Tibial nerve (tissue), 4 donors: Measurements from ENCODE around the gene CEP104. TPM values are rescaled to one million over a fixed set of nuclear protein-coding genes. Genes with fewer than 3 reads are reported as not detected.

Experiments
- DNase-seq, 2 donors: peaks; one replicate each; pipeline ENCODE4 v3.0.0-alpha.2; 2019; ENCODE audit warnings: low spot score in 2 of 2
- H3K27ac ChIP-seq, 4 donors: fragments of 200-600 bp; sonication (generic) in 3 of 4; one replicate each; pipeline ENCODE4 v1.5.1; 2017 to 2019; ENCODE audit warnings: mild to moderate bottlenecking in 1 of 4
- H3K27me3 ChIP-seq, 2 donors: fragments of 200-600 bp; sonication (generic) in 1 of 2; one replicate each; pipeline versions ENCODE4 v1.5.1 to v1.6.0; 2017 to 2019
- H3K36me3 ChIP-seq, 3 donors: fragments of 200-600 bp; sonication (generic); one replicate each; pipeline ENCODE4 v1.5.1; 2018 to 2019
- H3K4me1 ChIP-seq, 4 donors: fragments of 200-600 bp; sonication (generic) in 3 of 4; one replicate each; pipeline ENCODE4 v1.5.1; 2017 to 2019
- H3K4me3 ChIP-seq, 4 donors: fragments of 200-600 bp; sonication (generic) in 3 of 4; one replicate each; pipeline ENCODE4 v1.5.1; 2017 to 2019; ENCODE audit warnings: mild to moderate bottlenecking in 1 of 4, moderate library complexity in 1 of 4
- H3K9me3 ChIP-seq, 4 donors: fragments of 200-600 bp; sonication (generic) in 3 of 4; one replicate each; pipeline ENCODE4 v1.5.1; 2017 to 2019
- CTCF ChIP-seq, 5 experiments: fragments of 200-600 bp in 3 of 5; fragments of 450-650 bp in 2 of 5; sonication (generic) in 3 of 5; IDR thresholded peaks; one replicate each; pipeline ENCODE4 v1.5.1; 2016 to 2019; ENCODE audit warnings: antibody characterized with exemption in 5 of 5, mild to moderate bottlenecking in 3 of 5, moderate library complexity in 2 of 5
- EP300 ChIP-seq, 2 donors: sonication (generic); formaldehyde crosslinking; IDR thresholded peaks; one replicate each; pipeline ENCODE4 v1.6.1; 2017; ENCODE audit warnings: antibody characterized with exemption in 2 of 2, mild to moderate bottlenecking in 1 of 2
- POLR2A ChIP-seq, 2 donors: fragments of 450-650 bp; IDR thresholded peaks; one replicate each; pipeline ENCODE4 v1.6.1; 2017; ENCODE audit warnings: antibody characterized with exemption in 2 of 2, mild to moderate bottlenecking in 2 of 2, moderate library complexity in 2 of 2
- WGBS, 2 donors: methylation state at CpG; one replicate each; pipeline ENCODE4 v1.1.5; 2018; 5-methylcytosine and 5-hydroxymethylcytosine counted together
- total RNA-seq, 4 donors: library from RNA; depleted of rRNA; stranded (reverse); fragments of >200 nt; gene quantifications; one replicate each; pipeline ENCODE4 v1.1.0, GENCODE V29; 2016

The CEP104 gene
- total RNA-seq, 4 donors from 2014 or later, result 41.5 to 68.6 (median 48.0) TPM

GRCh38 chr1:3785045-3785444, 72.0 kb downstream of the CEP104 start:
- H3K36me3 ChIP-seq, result peaks cover 4 to 100% (median 35%) of the 10 kb centered on the region in 3 donors
- H3K4me1 ChIP-seq, result peaks cover 0 to 9% (median 0%) of the 10 kb centered on the region in 4 donors
- no peak overlapping the region for H3K27ac ChIP-seq
- DNase-seq, result no peak
- no peaks in the 10 kb centered on the region for H3K9me3 ChIP-seq
- no peaks in the 10 kb centered on the region for H3K27me3 ChIP-seq
- H3K4me3 ChIP-seq, result no peak overlapping the region
- TF ChIP-seq EP300 (IDR thresholded peaks at IDR 0.05) (no peak), POLR2A (IDR thresholded peaks at IDR 0.05) (no peak), CTCF (IDR thresholded peaks at IDR 0.05) (no peak)
- 73 to 76% methylated on average over 10 to 13 of the region's 13 CpGs for WGBS, 2 donors

DNA sequence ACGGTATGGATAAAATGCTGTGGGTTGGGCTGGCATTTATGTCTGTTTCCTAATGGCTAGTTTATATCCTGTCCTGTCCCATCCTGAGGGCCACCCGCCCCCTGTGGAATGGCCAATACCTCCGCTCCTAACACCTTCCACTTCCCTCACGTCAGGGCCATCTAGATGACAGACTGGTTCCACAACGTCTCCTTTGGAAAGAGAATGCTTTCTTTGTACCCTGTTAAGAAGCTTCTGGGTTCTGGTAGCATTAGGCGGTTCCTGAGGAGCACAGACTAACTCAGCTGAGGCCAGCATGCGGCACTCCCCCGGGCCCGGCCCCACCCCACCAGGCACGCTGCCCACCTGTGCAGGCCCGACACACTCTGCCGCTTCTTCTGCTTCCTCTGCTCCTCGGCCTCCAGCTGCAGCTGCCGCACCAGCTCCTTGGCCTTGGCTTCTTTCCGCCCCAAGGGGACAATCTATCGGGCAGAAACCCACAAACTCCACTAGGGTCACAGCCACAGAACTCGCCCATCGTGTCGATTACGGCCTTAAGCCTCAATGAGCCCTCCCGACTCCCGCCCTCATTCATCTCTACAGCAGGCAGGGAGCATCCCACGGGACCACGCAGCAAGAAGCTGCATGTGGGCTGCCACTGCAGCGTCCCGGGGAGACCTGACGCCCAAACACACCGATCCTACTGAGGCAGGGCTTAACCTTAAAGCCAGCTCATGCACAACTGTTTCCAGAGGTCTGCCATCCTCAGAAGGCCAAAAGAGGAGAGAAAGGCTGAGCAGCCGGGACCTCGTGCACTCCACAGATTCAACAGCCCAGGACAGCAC, 73.1 kb downstream of the CEP104 start:
- Histone ChIP-seq H3K4me1 (peaks cover 0 to 2% (median 0%) of the 10 kb centered on the region in 4 donors), H3K27me3 (no peaks in the 10 kb centered on the region), H3K9me3 (no peaks in the 10 kb centered on the region), H3K4me3 (no peak overlapping the region), H3K36me3 (peaks cover 4 to 100% (median 45%) of the 10 kb centered on the region in 3 donors), H3K27ac (no peak overlapping the region)
- DNase-seq, result no peak
- 85 to 91% methylated on average over 30 of the region's 30 CpGs for WGBS, 2 donors
- TF ChIP-seq CTCF (IDR thresholded peaks at IDR 0.05), result no peak

- DNase-seq, result no peak
- no peak overlapping the region for H3K4me3 ChIP-seq
- peaks cover 4 to 89% (median 39%) of the 10 kb centered on the region in 3 donors for H3K36me3 ChIP-seq
- H3K27ac ChIP-seq, result no peak overlapping the region
- TF ChIP-seq POLR2A (IDR thresholded peaks at IDR 0.05) (no peak), CTCF (IDR thresholded peaks at IDR 0.05) (no peak), EP300 (IDR thresholded peaks at IDR 0.05) (no peak)
- H3K9me3 ChIP-seq, result no peaks in the 10 kb centered on the region
- H3K27me3 ChIP-seq, result no peaks in the 10 kb centered on the region
- peaks cover 0 to 4% (median 2%) of the 10 kb centered on the region in 4 donors for H3K4me1 ChIP-seq
- WGBS, 2 donors, result 93% methylated on average over 21 of the region's 21 CpGs
Measured at GRCh38 chr1:3780901-3781300, 76.1 kb downstream of the CEP104 start.

DNA sequence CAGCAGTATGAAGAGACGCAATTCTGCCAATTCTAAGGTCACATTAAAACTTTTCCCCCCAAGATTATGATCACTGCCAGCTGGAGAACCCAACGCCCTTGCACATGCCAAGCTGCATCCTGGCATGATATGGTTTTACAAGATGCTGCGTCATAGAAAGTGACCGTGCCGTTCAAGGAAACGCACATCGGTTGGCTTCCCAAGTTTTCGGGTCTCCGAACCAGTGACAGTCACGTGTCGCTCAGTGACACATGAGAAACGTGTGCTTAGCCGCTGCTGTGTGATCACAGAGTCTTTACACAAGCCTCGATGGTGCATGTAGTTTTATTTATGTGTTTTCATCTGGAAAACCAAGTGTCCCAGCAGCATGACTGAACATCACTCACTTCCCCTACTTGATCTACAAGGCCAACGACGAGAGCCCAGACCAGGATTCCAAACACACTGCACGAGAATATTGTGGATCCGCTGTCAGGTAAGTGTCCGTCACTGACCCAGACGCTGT, 77.0 kb downstream of the CEP104 start:
- no peak overlapping the region for H3K4me3 ChIP-seq
- H3K27ac ChIP-seq, result no peak overlapping the region
- no peaks in the 10 kb centered on the region for H3K9me3 ChIP-seq
- H3K27me3 ChIP-seq, result no peaks in the 10 kb centered on the region
- DNase-seq, result no peak
- H3K36me3 ChIP-seq, result peaks cover 4 to 80% (median 33%) of the 10 kb centered on the region in 3 donors
- peaks cover 0 to 14% (median 11%) of the 10 kb centered on the region in 4 donors for H3K4me1 ChIP-seq
- no peak for TF ChIP-seq EP300 (IDR thresholded peaks at IDR 0.05)
- no peak for TF ChIP-seq CTCF (IDR thresholded peaks at IDR 0.05)
- no peak for TF ChIP-seq POLR2A (IDR thresholded peaks at IDR 0.05)
- 90% methylated on average over 20 of the region's 20 CpGs for WGBS, 2 donors

- H3K36me3 ChIP-seq, result peaks cover 4 to 74% (median 33%) of the 10 kb centered on the region in 3 donors
- TF ChIP-seq CTCF (IDR thresholded peaks at IDR 0.05) (no peak), POLR2A (IDR thresholded peaks at IDR 0.05) (no peak), EP300 (IDR thresholded peaks at IDR 0.05) (no peak)
- peaks cover 0 to 19% (median 17%) of the 10 kb centered on the region in 4 donors for H3K4me1 ChIP-seq
- no peak overlapping the region for H3K27ac ChIP-seq
- H3K9me3 ChIP-seq, result no peaks in the 10 kb centered on the region
- no peaks in the 10 kb centered on the region for H3K27me3 ChIP-seq
- no peak for DNase-seq
- no peak overlapping the region for H3K4me3 ChIP-seq
- WGBS, 2 donors, result 88 to 90% methylated on average over 18 to 23 of the region's 23 CpGs
Measured at GRCh38 chr1:3779265-3779911, 77.6 kb downstream of the CEP104 start.
